Measurements from ENCODE around the gene SLU7. TPM values are rescaled to one million over a fixed set of nuclear protein-coding genes. Genes with fewer than 3 reads are reported as not detected.
A peak's percentile ranks its signal among the peaks of the same experiment; 100 is the strongest.

The SLU7 gene
- total RNA-seq, 1 donor from 2014 or later = 46.9 TPM

GRCh38 chr5:160354666-160355065 lies 64.2 kb downstream of the SLU7 start:
- ATAC-seq = no peak
- intact Hi-C loops (cut with DNase I) = no loop called here

DNA sequence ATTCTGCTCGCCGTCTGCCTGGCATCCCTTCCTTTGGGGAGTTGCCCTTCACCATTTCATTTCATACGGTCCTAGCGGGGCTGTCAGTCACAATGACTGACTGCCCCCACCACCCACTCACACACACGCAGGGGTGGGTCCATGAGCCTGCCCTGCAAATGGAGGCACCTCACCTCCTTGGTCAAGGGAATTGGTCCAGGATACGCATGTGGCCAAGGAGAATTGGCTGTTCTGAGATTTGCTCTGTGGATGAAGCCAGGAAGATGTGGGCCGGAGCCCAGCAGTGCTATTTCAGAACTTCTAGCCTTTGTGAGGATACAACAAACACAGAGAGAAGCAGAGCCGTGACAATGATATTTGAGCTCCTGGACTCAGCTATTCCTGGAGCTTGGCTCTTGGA lies 65.5 kb downstream of the SLU7 start:
- ATAC-seq = peak; percentile 68
- DNase-seq (ENCODE audit: missing footprints) = no peak
- intact Hi-C loops (cut with DNase I) = no loop called here

More at GRCh38 chr5:160354666-160355065, 64.2 kb downstream of the SLU7 start:
- DNase-seq (ENCODE audit: missing footprints) = no peak

- DNase-seq (ENCODE audit: missing footprints) (no peak), ATAC-seq (no peak)
- intact Hi-C loops (cut with DNase I) = no loop called here
Observed at GRCh38 chr5:160352308-160352707, 66.6 kb downstream of the SLU7 start.

Other genes with a start within 250 kb of the SLU7 start
- 3.5 TPM for gene FABP6, start 189.6 kb downstream of the SLU7 start, total RNA-seq
- 10.2 TPM for gene CCNJL, start 106.5 kb downstream of the SLU7 start, total RNA-seq
- gene C1QTNF2, start 48.5 kb downstream of the SLU7 start, total RNA-seq = 1.5 TPM
- gene FAM200C, start 19.0 kb downstream of the SLU7 start, total RNA-seq = 4.2 TPM
- 1.4 TPM for gene PTTG1, start 2.8 kb upstream of the SLU7 start, total RNA-seq

Measured in Right ventricle myocardium inferior (tissue), 1 donor.